ENCODE results near the gene MRC1. TPM values are rescaled to one million over a fixed set of nuclear protein-coding genes. Genes with fewer than 3 reads are reported as not detected.

MRC1 gene
- 1.2 TPM for total RNA-seq

GRCh38 chr10:17808971-17809841 is at the start of gene MRC1:
TSS of gene MRC1 (plus strand) at chr10:17809348. CDS start at chr10:17809466, 118 bp downstream.
- ATAC-seq = peak; percentile 13

- no peak for ATAC-seq
Measured at GRCh38 chr10:17764142-17764541, 45.0 kb upstream of the MRC1 start.

DNA sequence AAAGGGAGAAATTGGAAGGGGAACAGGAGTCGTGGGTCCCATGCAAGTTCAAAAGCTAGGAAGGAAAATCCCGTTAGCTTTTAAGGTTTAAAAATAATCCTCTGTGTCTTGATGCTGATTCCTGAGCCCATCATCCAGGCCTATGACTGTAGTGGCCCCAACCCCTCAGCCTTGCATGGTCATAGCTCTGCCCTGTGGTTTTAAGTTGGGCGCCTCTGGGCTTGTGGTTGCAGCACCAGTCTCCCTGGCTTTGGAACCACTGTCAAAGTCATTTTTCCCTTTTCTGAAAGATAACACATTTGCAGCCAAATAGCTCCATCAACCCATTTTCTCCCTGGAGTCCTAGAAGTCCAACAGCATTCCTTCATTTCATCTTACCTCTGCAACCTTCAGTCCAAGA is 43.5 kb upstream of the MRC1 start:
- no peak for ATAC-seq

GRCh38 chr10:17766731-17767130 is 42.4 kb upstream of the MRC1 start:
- no peak for ATAC-seq

- no peak for ATAC-seq
Measured at GRCh38 chr10:17768496-17768895, 40.7 kb upstream of the MRC1 start.

DNA sequence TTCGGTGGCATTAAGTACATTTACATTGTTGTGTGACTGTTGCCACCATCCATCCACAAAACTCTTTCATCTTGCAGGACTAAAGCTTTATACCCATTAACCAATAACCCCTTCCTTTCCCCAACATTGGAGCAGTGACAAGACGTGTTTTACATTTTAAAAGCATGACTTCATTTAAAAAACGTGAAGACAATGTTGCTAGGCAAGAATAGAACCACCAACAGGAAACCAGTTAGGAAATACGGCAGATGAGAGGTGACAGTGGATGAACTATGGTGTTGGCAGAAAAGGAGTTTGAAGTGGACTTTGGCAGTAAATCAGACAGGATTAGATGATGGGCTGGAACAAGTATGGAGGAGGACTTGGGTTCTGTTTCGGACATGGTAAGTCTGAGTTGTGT is 40.2 kb upstream of the MRC1 start:
- no peak for ATAC-seq

GRCh38 chr10:17771017-17771416 is 38.1 kb upstream of the MRC1 start:
- ATAC-seq = no peak

DNA sequence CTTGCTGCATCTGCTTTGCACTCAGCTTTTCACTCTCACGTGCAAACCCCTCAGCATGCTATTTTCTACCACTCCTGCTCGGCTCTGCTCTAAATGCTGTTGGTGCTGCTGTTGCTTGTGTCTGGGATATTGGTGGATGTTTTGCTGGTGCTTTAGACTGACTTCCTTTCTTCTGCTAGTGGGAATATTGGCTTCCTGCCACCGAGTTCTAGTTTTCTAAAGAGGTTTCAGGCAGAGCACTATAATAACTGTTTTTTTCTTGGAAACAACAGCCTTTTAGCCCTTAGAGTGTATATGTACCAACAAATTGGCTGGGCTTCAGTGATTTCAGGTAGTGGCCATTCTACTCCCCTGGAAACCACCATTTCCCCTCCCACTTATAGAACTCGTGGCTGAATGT is 29.4 kb upstream of the MRC1 start:
- ATAC-seq = no peak

GRCh38 chr10:17780727-17781126 is 28.4 kb upstream of the MRC1 start:
- no peak for ATAC-seq

DNA sequence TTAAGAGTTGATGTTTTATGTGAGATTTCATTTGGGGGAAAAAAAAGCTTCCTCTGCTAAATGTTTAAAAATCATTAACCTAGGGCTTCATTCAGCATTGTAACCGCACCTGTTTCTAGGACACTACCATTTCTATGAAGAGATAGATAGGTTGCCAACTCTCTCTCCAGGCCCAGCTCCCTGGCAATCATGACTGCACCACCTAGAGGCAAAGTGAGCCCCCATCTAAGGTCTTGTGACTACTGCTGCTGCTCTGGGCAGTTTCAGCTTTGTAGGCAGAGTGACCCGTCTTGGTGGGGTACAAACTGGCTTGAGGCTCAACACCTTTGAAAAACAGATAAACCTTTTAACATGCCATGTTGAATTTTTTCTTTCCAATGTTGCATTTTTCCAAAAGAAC is 27.3 kb upstream of the MRC1 start:
- ATAC-seq = no peak

- ATAC-seq = peak; percentile 22
Measured at GRCh38 chr10:17782921-17783665, 26.1 kb upstream of the MRC1 start.

DNA sequence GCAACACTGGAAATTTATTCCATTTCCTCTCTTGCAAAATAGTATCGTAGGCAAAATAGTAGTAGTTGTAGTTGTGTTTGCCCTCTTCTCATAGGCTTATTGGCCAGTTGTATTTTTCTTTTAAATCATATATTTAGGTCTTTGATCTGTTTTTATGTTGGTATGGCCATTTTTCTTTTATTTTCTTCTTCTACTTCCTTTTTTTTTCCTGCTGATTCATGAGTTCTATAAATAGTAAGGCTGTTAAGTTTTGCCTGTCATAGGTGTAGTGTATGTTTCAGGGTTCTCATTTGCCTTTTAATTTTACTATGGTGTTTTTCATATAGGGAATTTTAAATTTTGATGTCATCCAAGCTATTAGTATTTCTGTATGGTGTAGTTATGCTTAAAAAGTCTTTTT is 25.4 kb upstream of the MRC1 start:
- no peak for ATAC-seq

- no peak for ATAC-seq
Measured at GRCh38 chr10:17784688-17785087, 24.5 kb upstream of the MRC1 start.

- no peak for ATAC-seq
Measured at GRCh38 chr10:17785276-17785930, 23.7 kb upstream of the MRC1 start.

GRCh38 chr10:17787087-17787961 is 21.8 kb upstream of the MRC1 start:
- ATAC-seq = peak; percentile 81

- no peak for ATAC-seq
Measured at GRCh38 chr10:17788646-17789045, 20.5 kb upstream of the MRC1 start.

- no peak for ATAC-seq
Measured at GRCh38 chr10:17789396-17789795, 19.8 kb upstream of the MRC1 start.

- no peak for ATAC-seq
Measured at GRCh38 chr10:17790651-17791050, 18.5 kb upstream of the MRC1 start.

DNA sequence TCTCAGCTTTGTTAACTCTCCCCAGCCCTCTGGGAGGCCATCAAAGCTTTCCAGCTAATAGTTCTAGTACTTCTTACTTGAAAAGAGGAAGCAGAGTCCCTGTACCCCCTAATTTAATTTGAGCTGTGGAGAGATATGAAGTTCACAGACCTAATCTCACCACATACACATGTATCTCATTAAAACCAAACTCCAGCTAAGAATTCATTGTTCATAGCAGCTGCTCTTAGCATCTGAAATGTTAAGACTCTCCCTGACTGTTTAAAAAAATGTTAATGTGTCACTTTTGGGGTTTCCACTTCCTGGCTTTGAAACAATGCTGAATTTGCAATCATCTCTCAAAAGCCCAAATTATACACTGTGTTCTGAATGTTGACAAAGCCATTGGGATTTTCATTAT is 16.2 kb upstream of the MRC1 start:
- no peak for ATAC-seq

DNA sequence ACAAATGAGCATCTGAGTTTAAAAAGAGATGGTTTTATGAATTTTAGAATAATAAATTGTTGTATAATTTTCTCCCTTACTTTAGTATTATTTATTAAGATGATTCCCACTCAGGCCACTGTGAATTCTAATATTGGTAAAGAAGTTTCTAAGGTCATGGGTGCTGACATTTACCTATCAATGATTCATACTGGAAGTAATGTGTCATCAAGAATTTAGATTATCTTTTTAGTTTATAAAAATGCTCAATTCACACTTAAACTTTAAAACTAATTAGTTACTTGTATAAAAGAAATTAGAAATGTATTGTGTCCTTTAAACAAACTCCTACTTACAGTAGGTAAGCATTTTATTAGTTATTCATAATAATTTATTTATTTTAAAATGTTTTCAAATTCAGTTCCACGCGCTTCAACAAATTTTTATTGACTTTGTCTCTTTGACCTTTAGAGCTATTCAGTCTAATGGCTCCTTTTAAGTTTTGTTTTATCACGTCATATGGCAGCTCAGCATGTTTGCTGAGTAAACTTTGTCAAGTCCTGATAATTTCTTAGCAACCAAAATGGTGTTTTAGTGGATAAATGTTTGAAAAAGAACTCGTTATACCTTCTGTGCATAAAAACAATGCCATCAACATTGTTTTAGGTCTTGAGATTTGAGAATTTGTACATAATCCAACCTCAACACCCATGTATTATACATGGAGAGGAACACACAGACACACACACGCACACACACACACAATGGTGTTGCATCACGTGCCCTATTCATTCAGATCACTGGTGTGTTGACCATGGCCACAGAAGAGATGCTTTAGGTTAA is 15.1 kb upstream of the MRC1 start:
- no peak for ATAC-seq

- no peak for ATAC-seq
Measured at GRCh38 chr10:17795083-17795482, 14.1 kb upstream of the MRC1 start.
